Measurements from ENCODE around the gene RASSF4.

The RASSF4 gene

GRCh38 chr10:44926751-44927351 is 32.8 kb upstream of the RASSF4 start:
- in situ Hi-C loops (cut with MboI; ENCODE audit: low sequenced_read_pairs), result no loop called here

- in situ Hi-C loops (cut with MboI; ENCODE audit: low sequenced_read_pairs), result no loop called here
Measured at GRCh38 chr10:44927352-44927751, 32.2 kb upstream of the RASSF4 start.

- in situ Hi-C loops (cut with MboI; ENCODE audit: low sequenced_read_pairs), result no loop called here
Measured at GRCh38 chr10:44928462-44928861, 31.1 kb upstream of the RASSF4 start.

- in situ Hi-C loops (cut with MboI; ENCODE audit: low sequenced_read_pairs), result no loop called here
Measured at GRCh38 chr10:44929356-44930255, 30.0 kb upstream of the RASSF4 start.

- in situ Hi-C loops (cut with MboI; ENCODE audit: low sequenced_read_pairs), result no loop called here
Measured at GRCh38 chr10:44930904-44931620, 28.5 kb upstream of the RASSF4 start.

- in situ Hi-C loops (cut with MboI; ENCODE audit: low sequenced_read_pairs), result no loop called here
Measured at GRCh38 chr10:44931621-44932516, 27.7 kb upstream of the RASSF4 start.

GRCh38 chr10:44932517-44933450 is 26.8 kb upstream of the RASSF4 start:
- in situ Hi-C loops (cut with MboI; ENCODE audit: low sequenced_read_pairs), result no loop called here

- in situ Hi-C loops (cut with MboI; ENCODE audit: low sequenced_read_pairs), result no loop called here
Measured at GRCh38 chr10:44933451-44934321, 25.9 kb upstream of the RASSF4 start.

GRCh38 chr10:44934416-44935200 is 25.0 kb upstream of the RASSF4 start:
- in situ Hi-C loops (cut with MboI; ENCODE audit: low sequenced_read_pairs), result loop anchor here (5.0 kb wide), 1 partner anchor 38 kb away; no protein-coding TSS in a partner anchor

GRCh38 chr10:44935201-44935965 is 24.2 kb upstream of the RASSF4 start:
- in situ Hi-C loops (cut with MboI; ENCODE audit: low sequenced_read_pairs), result loop anchor here (5.0 kb wide), 1 partner anchor 37 kb away; no protein-coding TSS in a partner anchor

GRCh38 chr10:44935966-44936295 is 23.7 kb upstream of the RASSF4 start:
- in situ Hi-C loops (cut with MboI; ENCODE audit: low sequenced_read_pairs), result loop anchor here (5.0 kb wide), 1 partner anchor 36 kb away; no protein-coding TSS in a partner anchor

- in situ Hi-C loops (cut with MboI; ENCODE audit: low sequenced_read_pairs), result loop anchor here (5.0 kb wide), 1 partner anchor 36 kb away; no protein-coding TSS in a partner anchor
Measured at GRCh38 chr10:44936314-44936975, 23.2 kb upstream of the RASSF4 start.

GRCh38 chr10:44937196-44938005 is 22.2 kb upstream of the RASSF4 start:
- in situ Hi-C loops (cut with MboI; ENCODE audit: low sequenced_read_pairs), result loop anchor here (5.0 kb wide), 1 partner anchor 35 kb away; no protein-coding TSS in a partner anchor

GRCh38 chr10:44938956-44939355 is 20.6 kb upstream of the RASSF4 start:
- in situ Hi-C loops (cut with MboI; ENCODE audit: low sequenced_read_pairs), result loop anchor here (5.0 kb wide), 1 partner anchor 33 kb away; no protein-coding TSS in a partner anchor

GRCh38 chr10:44939691-44940401 is 19.8 kb upstream of the RASSF4 start:
- in situ Hi-C loops (cut with MboI; ENCODE audit: low sequenced_read_pairs), result loop anchor here (5.0 kb wide), 1 partner anchor 32 kb away; no protein-coding TSS in a partner anchor
